Stimulated activated CD8-positive, alpha-beta memory T cell treated with anti-CD3 and anti-CD28 coated beads, Interleukin-4, amount 100 ng/mL, for 4 hours (primary cell): ENCODE measurements around the gene TSPAN2.

Experiments used
- DNase-seq, 2 donors: peaks; one replicate each; pipeline ENCODE4 v3.0.0-alpha.2; 2020; ENCODE audit warnings: low read depth in 2 of 2, low spot score in 1 of 2

The TSPAN2 gene

GRCh38 chr1:115089420-115090185 is at the start of gene TSPAN2:
TSPAN2 (minus strand) TSS chr1:115089503; CDS start chr1:115089432, 71 bp downstream.
- DNase-seq, result peak in 1 of 2 donors; percentile 22

- DNase-seq, result peak; percentile 11 to 13
These were observed 49.7 kb upstream of the TSPAN2 start for GRCh38 chr1:115138973-115139372.

GRCh38 chr1:115138271-115138670 is 49.0 kb upstream of the TSPAN2 start:
- no peak for DNase-seq

- no peak for DNase-seq
These were observed 47.9 kb upstream of the TSPAN2 start for GRCh38 chr1:115137191-115137590.

GRCh38 chr1:115136706-115137105 is 47.4 kb upstream of the TSPAN2 start:
- DNase-seq, result no peak

- DNase-seq, result no peak
These were observed 46.8 kb upstream of the TSPAN2 start for GRCh38 chr1:115136106-115136505.

GRCh38 chr1:115135681-115136080 is 46.4 kb upstream of the TSPAN2 start:
- DNase-seq, result no peak

GRCh38 chr1:115134850-115135480 is 45.7 kb upstream of the TSPAN2 start:
- no peak for DNase-seq

GRCh38 chr1:115134231-115134630 is 44.9 kb upstream of the TSPAN2 start:
- no peak for DNase-seq

GRCh38 chr1:115133440-115133839 is 44.1 kb upstream of the TSPAN2 start:
- DNase-seq, result no peak

- no peak for DNase-seq
These were observed 41.5 kb upstream of the TSPAN2 start for GRCh38 chr1:115130786-115131185.

- DNase-seq, result no peak
These were observed 39.9 kb upstream of the TSPAN2 start for GRCh38 chr1:115129071-115129640.

- no peak for DNase-seq
These were observed 38.2 kb upstream of the TSPAN2 start for GRCh38 chr1:115127539-115127938.

GRCh38 chr1:115126516-115126915 is 37.2 kb upstream of the TSPAN2 start:
- no peak for DNase-seq

GRCh38 chr1:115123116-115123515 is 33.8 kb upstream of the TSPAN2 start:
- no peak for DNase-seq

GRCh38 chr1:115121793-115122192 is 32.5 kb upstream of the TSPAN2 start:
- DNase-seq, result no peak

GRCh38 chr1:115120296-115120695 is 31.0 kb upstream of the TSPAN2 start:
- no peak for DNase-seq

GRCh38 chr1:115118611-115119010 is 29.3 kb upstream of the TSPAN2 start:
- DNase-seq, result no peak

- DNase-seq, result no peak
These were observed 28.8 kb upstream of the TSPAN2 start for GRCh38 chr1:115118086-115118485.

GRCh38 chr1:115117298-115117697 is 28.0 kb upstream of the TSPAN2 start:
- no peak for DNase-seq

GRCh38 chr1:115116512-115116911 is 27.2 kb upstream of the TSPAN2 start:
- no peak for DNase-seq

GRCh38 chr1:115115521-115116161 is 26.3 kb upstream of the TSPAN2 start:
- no peak for DNase-seq
